ENCODE measurements around the gene PAX7. TPM values are rescaled to one million over a fixed set of nuclear protein-coding genes. Genes with fewer than 3 reads are reported as not detected.

PAX7 gene
- total RNA-seq, 2 experiments from 2014 or later, result not detected

- Mint-ChIP-seq H3K27me3 (peaks cover 1% of the 10 kb centered on the region), H3K27ac (no peak overlapping the region), H3K36me3 (ENCODE audit: low read depth) (no peaks in the 10 kb centered on the region), H3K4me3 (no peak overlapping the region), H3K9me3 (peaks cover 3% of the 10 kb centered on the region), H3K4me1 (no peaks in the 10 kb centered on the region)
- ChIA-PET POLR2A (no interaction called here), CTCF (interaction anchor here (0.6 to 1.8 kb wide), 6 partner anchors 8 to 219 kb away, joined by 3 to 5 read pairs (median 3); no protein-coding TSS in a partner anchor)
- DNase-seq, result no peak
Measured at GRCh38 chr1:18603212-18603852, 27.3 kb upstream of the PAX7 start.

- Mint-ChIP-seq H3K9me3 (peaks cover 3% of the 10 kb centered on the region), H3K36me3 (ENCODE audit: low read depth) (no peaks in the 10 kb centered on the region), H3K4me3 (no peak overlapping the region), H3K4me1 (no peaks in the 10 kb centered on the region), H3K27me3 (peaks cover 3% of the 10 kb centered on the region), H3K27ac (no peak overlapping the region)
- ChIA-PET POLR2A (no interaction called here), CTCF (interaction anchor here (0.9 kb wide), 1 partner anchor 9 kb away, joined by 5 read pairs; no protein-coding TSS in a partner anchor)
- DNase-seq, result no peak
Measured at GRCh38 chr1:18606443-18607288, 24.0 kb upstream of the PAX7 start.

- H3K27ac Mint-ChIP-seq, result no peak overlapping the region
Measured at GRCh38 chr1:18607289-18607760, 23.3 kb upstream of the PAX7 start.

GRCh38 chr1:18608534-18608933 is 22.1 kb upstream of the PAX7 start:
- H3K27ac Mint-ChIP-seq, result no peak overlapping the region

More at GRCh38 chr1:18607289-18607760, 23.3 kb upstream of the PAX7 start:
- Mint-ChIP-seq H3K36me3 (ENCODE audit: low read depth) (no peaks in the 10 kb centered on the region), H3K27me3 (peaks cover 8% of the 10 kb centered on the region), H3K9me3 (peaks cover under 1% of the 10 kb centered on the region), H3K4me3 (no peak overlapping the region), H3K4me1 (no peaks in the 10 kb centered on the region)
- POLR2A ChIA-PET, result no interaction called here
- DNase-seq, result no peak
- CTCF ChIA-PET, result interaction anchor here (0.9 kb wide), 1 partner anchor 10 kb away, joined by 5 read pairs; no protein-coding TSS in a partner anchor

GRCh38 chr1:18611311-18611710 is 19.3 kb upstream of the PAX7 start:
- H3K4me1 Mint-ChIP-seq, result no peaks in the 10 kb centered on the region
- no peaks in the 10 kb centered on the region for H3K36me3 Mint-ChIP-seq (ENCODE audit: low read depth)
- H3K27me3 Mint-ChIP-seq, result peaks cover 12% of the 10 kb centered on the region
- POLR2A ChIA-PET, result no interaction called here
- CTCF ChIA-PET, result interaction anchor here (0.6 kb wide), 3 partner anchors 8 to 925 kb away, joined by 3 read pairs; no protein-coding TSS in a partner anchor
- H3K27ac Mint-ChIP-seq, result no peak overlapping the region
- H3K4me3 Mint-ChIP-seq, result no peak overlapping the region
- no peaks in the 10 kb centered on the region for H3K9me3 Mint-ChIP-seq
- DNase-seq, result no peak

More at GRCh38 chr1:18608534-18608933, 22.1 kb upstream of the PAX7 start:
- no peak for DNase-seq
- H3K4me1 Mint-ChIP-seq, result no peaks in the 10 kb centered on the region
- peaks cover 8% of the 10 kb centered on the region for H3K27me3 Mint-ChIP-seq
- ChIA-PET POLR2A (no interaction called here), CTCF (interaction anchor here (1.0 kb wide), 1 partner anchor 11 kb away, joined by 4 read pairs; no protein-coding TSS in a partner anchor)
- H3K36me3 Mint-ChIP-seq (ENCODE audit: low read depth), result no peaks in the 10 kb centered on the region
- H3K9me3 Mint-ChIP-seq, result no peaks in the 10 kb centered on the region
- no peak overlapping the region for H3K4me3 Mint-ChIP-seq

GRCh38 chr1:18612073-18612472 is 18.6 kb upstream of the PAX7 start:
- CTCF ChIA-PET, result no interaction called here
- no peaks in the 10 kb centered on the region for H3K9me3 Mint-ChIP-seq

GRCh38 chr1:18614069-18614735 is 16.4 kb upstream of the PAX7 start:
- Mint-ChIP-seq H3K27me3 (peaks cover 19% of the 10 kb centered on the region), H3K4me1 (no peaks in the 10 kb centered on the region), H3K36me3 (ENCODE audit: low read depth) (no peaks in the 10 kb centered on the region), H3K4me3 (no peak overlapping the region), H3K27ac (no peak overlapping the region), H3K9me3 (no peaks in the 10 kb centered on the region)
- POLR2A ChIA-PET, result no interaction called here
- CTCF ChIA-PET, result no interaction called here
- DNase-seq, result no peak

More at GRCh38 chr1:18612073-18612472, 18.6 kb upstream of the PAX7 start:
- no peak overlapping the region for H3K27ac Mint-ChIP-seq
- no peaks in the 10 kb centered on the region for H3K4me1 Mint-ChIP-seq
- no peak overlapping the region for H3K4me3 Mint-ChIP-seq
- H3K36me3 Mint-ChIP-seq (ENCODE audit: low read depth), result no peaks in the 10 kb centered on the region
- POLR2A ChIA-PET, result no interaction called here
- no peak for DNase-seq
- H3K27me3 Mint-ChIP-seq, result peaks cover 12% of the 10 kb centered on the region

GRCh38 chr1:18618546-18619466 is 11.8 kb upstream of the PAX7 start:
- CTCF ChIA-PET, result interaction anchor here (0.6 kb wide), 1 partner anchor 1594 kb away, joined by 3 read pairs; no protein-coding TSS in a partner anchor
- Mint-ChIP-seq H3K36me3 (ENCODE audit: low read depth) (no peaks in the 10 kb centered on the region), H3K27me3 (peaks cover 22% of the 10 kb centered on the region), H3K4me3 (no peak overlapping the region), H3K27ac (no peak overlapping the region), H3K4me1 (no peaks in the 10 kb centered on the region), H3K9me3 (no peaks in the 10 kb centered on the region)
- DNase-seq, result no peak
- POLR2A ChIA-PET, result no interaction called here

- DNase-seq, result no peak
- H3K4me3 Mint-ChIP-seq, result no peak overlapping the region
- H3K27ac Mint-ChIP-seq, result no peak overlapping the region
- ChIA-PET POLR2A (no interaction called here), CTCF (interaction anchor here (0.6 to 0.9 kb wide), 2 partner anchors 38 to 1593 kb away, joined by 3 to 4 read pairs; no protein-coding TSS in a partner anchor)
- no peaks in the 10 kb centered on the region for H3K9me3 Mint-ChIP-seq
- H3K36me3 Mint-ChIP-seq (ENCODE audit: low read depth), result no peaks in the 10 kb centered on the region
- H3K4me1 Mint-ChIP-seq, result no peaks in the 10 kb centered on the region
- peaks cover 19% of the 10 kb centered on the region for H3K27me3 Mint-ChIP-seq
Measured at GRCh38 chr1:18619467-18619835, 11.2 kb upstream of the PAX7 start.

GRCh38 chr1:18628511-18628910 is 2.1 kb upstream of the PAX7 start:
- CTCF ChIA-PET, result no interaction called here
- H3K4me1 Mint-ChIP-seq, result peaks cover 3% of the 10 kb centered on the region
- no peaks in the 10 kb centered on the region for H3K36me3 Mint-ChIP-seq (ENCODE audit: low read depth)
- peaks cover 73% of the 10 kb centered on the region for H3K27me3 Mint-ChIP-seq
- H3K4me3 Mint-ChIP-seq, result no peak overlapping the region
- DNase-seq, result no peak
- H3K9me3 Mint-ChIP-seq, result no peaks in the 10 kb centered on the region
- no peak overlapping the region for H3K27ac Mint-ChIP-seq
- POLR2A ChIA-PET, result no interaction called here

- peaks cover 3% of the 10 kb centered on the region for H3K4me1 Mint-ChIP-seq
- H3K4me3 Mint-ChIP-seq, result no peak overlapping the region
- H3K36me3 Mint-ChIP-seq (ENCODE audit: low read depth), result no peaks in the 10 kb centered on the region
- POLR2A ChIA-PET, result no interaction called here
- H3K27ac Mint-ChIP-seq, result no peak overlapping the region
- no peaks in the 10 kb centered on the region for H3K9me3 Mint-ChIP-seq
- CTCF ChIA-PET, result no interaction called here
- no peak for DNase-seq
- peaks cover 85% of the 10 kb centered on the region for H3K27me3 Mint-ChIP-seq
Measured at GRCh38 chr1:18629659-18630510, 761 bp upstream of the PAX7 start.
